Memory B cell (primary cell): ENCODE results near the gene PSPH.

ENCODE experiments used
- ATAC-seq: fragments of 150-1000 bp; cut with Tn5 transposase; 2 replicates; pipeline ENCODE4 v1.10.0; 2021; ENCODE audit warnings: low read depth, mild to moderate bottlenecking, moderate library complexity
- DNase-seq, 2 donors: peaks; one replicate each; pipeline ENCODE4 v3.0.0; 2022; ENCODE audit warnings: low spot score in 2 of 2
- H3K27ac Mint-ChIP-seq: one replicate; pipeline ENCODE4 v1.8.0; 2022; ENCODE audit warnings: mild to moderate bottlenecking, moderate library complexity, mixed read lengths
- H3K27me3 Mint-ChIP-seq: one replicate; pipeline ENCODE4 v1.8.0; 2022; ENCODE audit warnings: mixed read lengths
- H3K36me3 Mint-ChIP-seq: one replicate; pipeline ENCODE4 v1.8.0; 2022; ENCODE audit warnings: mild to moderate bottlenecking, mixed read lengths
- H3K4me1 Mint-ChIP-seq: one replicate; pipeline ENCODE4 v1.8.0; 2022; ENCODE audit warnings: mixed read lengths
- H3K4me3 Mint-ChIP-seq: one replicate; pipeline ENCODE4 v1.8.0; 2022; ENCODE audit warnings: mild to moderate bottlenecking, moderate library complexity, mixed read lengths
- H3K9me3 Mint-ChIP-seq: one replicate; pipeline ENCODE4 v1.8.0; 2022; ENCODE audit warnings: mixed read lengths

Gene PSPH

GRCh38 chr7:56007167-56007652 is 44.0 kb downstream of the PSPH start:
- no peaks in the 10 kb centered on the region for H3K9me3 Mint-ChIP-seq
- H3K4me3 Mint-ChIP-seq, result no peak overlapping the region
- ATAC-seq, result no peak
- no peaks in the 10 kb centered on the region for H3K27me3 Mint-ChIP-seq
- peaks cover 2% of the 10 kb centered on the region for H3K4me1 Mint-ChIP-seq
- no peak overlapping the region for H3K27ac Mint-ChIP-seq
- no peaks in the 10 kb centered on the region for H3K36me3 Mint-ChIP-seq
- DNase-seq, result no peak

- Mint-ChIP-seq H3K36me3 (peaks cover 5% of the 10 kb centered on the region), H3K27me3 (no peaks in the 10 kb centered on the region), H3K4me1 (peaks cover 2% of the 10 kb centered on the region), H3K9me3 (no peaks in the 10 kb centered on the region), H3K27ac (no peak overlapping the region), H3K4me3 (no peak overlapping the region)
- no peak for DNase-seq
- no peak for ATAC-seq
These were observed 47.5 kb downstream of the PSPH start for GRCh38 chr7:56003749-56004148.

- ATAC-seq, result no peak
- Mint-ChIP-seq H3K9me3 (no peaks in the 10 kb centered on the region), H3K27me3 (no peaks in the 10 kb centered on the region), H3K4me1 (no peaks in the 10 kb centered on the region), H3K27ac (no peak overlapping the region), H3K4me3 (no peak overlapping the region), H3K36me3 (peaks cover 24% of the 10 kb centered on the region)
- no peak for DNase-seq
These were observed 54.3 kb downstream of the PSPH start for GRCh38 chr7:55996856-55997500.

GRCh38 chr7:55992346-55992745 is 58.9 kb downstream of the PSPH start:
- Mint-ChIP-seq H3K36me3 (peaks cover 34% of the 10 kb centered on the region), H3K4me3 (no peak overlapping the region), H3K9me3 (no peaks in the 10 kb centered on the region), H3K27ac (no peak overlapping the region), H3K27me3 (no peaks in the 10 kb centered on the region), H3K4me1 (no peaks in the 10 kb centered on the region)
- ATAC-seq (no peak), DNase-seq (no peak)

DNA sequence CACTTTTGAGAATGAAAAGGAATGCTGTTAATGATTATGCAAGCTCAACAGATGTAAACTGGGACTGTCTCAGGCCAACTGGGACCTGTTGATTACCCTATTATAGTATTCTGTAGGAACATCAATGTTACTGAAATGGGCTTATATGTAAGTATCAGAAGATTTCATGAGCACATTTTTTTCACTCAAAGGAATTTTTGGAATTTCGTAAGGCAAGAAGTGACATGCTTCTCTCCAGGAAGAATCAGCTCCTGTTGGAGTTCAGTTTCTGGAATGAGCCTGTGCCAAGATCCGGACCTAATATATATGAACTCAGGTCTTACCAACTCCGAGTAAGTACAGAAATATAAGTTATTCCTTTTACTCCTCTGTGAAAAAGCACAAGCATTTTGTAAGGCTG is 67.7 kb downstream of the PSPH start:
- Mint-ChIP-seq H3K9me3 (no peaks in the 10 kb centered on the region), H3K27me3 (no peaks in the 10 kb centered on the region), H3K27ac (no peak overlapping the region), H3K4me1 (no peaks in the 10 kb centered on the region), H3K4me3 (no peak overlapping the region), H3K36me3 (peaks cover 32% of the 10 kb centered on the region)
- ATAC-seq (no peak), DNase-seq (no peak)

- Mint-ChIP-seq H3K36me3 (peaks cover 31% of the 10 kb centered on the region), H3K4me3 (no peak overlapping the region), H3K27ac (no peak overlapping the region), H3K4me1 (peaks cover 4% of the 10 kb centered on the region), H3K27me3 (no peaks in the 10 kb centered on the region), H3K9me3 (no peaks in the 10 kb centered on the region)
- DNase-seq (no peak), ATAC-seq (no peak)
These were observed 71.0 kb downstream of the PSPH start for GRCh38 chr7:55980266-55980665.

- H3K27ac Mint-ChIP-seq, result no peak overlapping the region
- no peak for ATAC-seq
- no peaks in the 10 kb centered on the region for H3K9me3 Mint-ChIP-seq
- no peak overlapping the region for H3K4me3 Mint-ChIP-seq
- H3K27me3 Mint-ChIP-seq, result no peaks in the 10 kb centered on the region
- peaks cover 5% of the 10 kb centered on the region for H3K4me1 Mint-ChIP-seq
- H3K36me3 Mint-ChIP-seq, result peaks cover 29% of the 10 kb centered on the region
- DNase-seq, result no peak
These were observed 73.4 kb downstream of the PSPH start for GRCh38 chr7:55977831-55978230.

DNA sequence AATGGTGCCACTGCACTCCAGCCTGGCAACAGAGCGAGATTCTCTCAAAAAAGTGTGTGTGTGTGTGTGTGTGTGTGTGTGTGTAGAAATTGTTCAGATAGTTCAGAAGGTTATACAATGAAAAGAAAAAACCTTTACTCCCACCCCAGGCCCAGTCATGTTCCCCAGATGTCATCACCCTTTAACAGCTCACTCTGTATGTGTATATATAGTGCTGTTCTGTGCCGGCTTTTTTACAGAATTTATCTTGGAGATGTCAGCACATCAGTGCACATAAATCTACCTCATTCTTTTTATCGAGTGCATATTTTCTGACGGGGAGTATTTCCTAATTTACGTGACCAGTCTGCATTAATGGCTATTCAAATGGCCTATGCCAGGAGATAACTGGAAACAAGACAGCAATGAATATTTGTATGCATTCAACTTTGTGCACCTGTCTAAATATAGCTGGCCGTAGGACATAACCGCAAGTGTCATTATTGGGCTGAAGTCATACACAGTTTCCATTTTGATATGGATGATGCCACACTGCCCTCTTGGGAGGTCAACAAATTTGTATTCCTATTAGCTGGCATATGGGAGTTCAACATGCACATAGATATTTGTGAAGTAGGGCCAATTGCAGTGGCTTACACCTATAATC is 75.1 kb downstream of the PSPH start:
- Mint-ChIP-seq H3K9me3 (no peaks in the 10 kb centered on the region), H3K4me1 (peaks cover 5% of the 10 kb centered on the region), H3K27ac (peak overlapping the region; percentile 11), H3K4me3 (no peak overlapping the region), H3K36me3 (peaks cover 27% of the 10 kb centered on the region), H3K27me3 (no peaks in the 10 kb centered on the region)
- no peak for ATAC-seq
- no peak for DNase-seq

DNA sequence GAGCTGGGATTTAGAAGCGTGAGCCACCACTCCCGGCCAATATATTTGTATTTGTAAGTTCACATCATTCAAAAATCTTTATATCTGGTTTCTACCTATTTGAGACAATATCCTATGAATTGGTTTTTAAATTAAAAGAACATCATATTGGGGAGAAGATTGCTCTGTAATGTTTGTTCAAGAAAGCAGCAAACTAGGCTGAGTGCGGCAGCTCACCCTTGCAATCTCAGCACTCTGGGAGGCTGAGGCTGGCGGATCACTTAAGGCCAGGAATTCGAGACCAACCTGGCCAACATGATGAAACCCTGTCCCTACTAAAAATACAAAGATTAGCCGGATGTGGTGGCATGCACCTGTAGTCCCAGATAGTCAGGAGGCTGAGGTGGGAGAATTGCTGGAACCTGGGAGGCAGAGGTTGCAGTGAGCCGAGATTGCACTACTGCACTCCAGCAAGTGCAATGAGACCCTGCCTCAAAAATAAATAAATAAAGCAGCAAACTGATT is 77.4 kb downstream of the PSPH start:
- no peak for ATAC-seq
- H3K36me3 Mint-ChIP-seq, result peaks cover 19% of the 10 kb centered on the region
- H3K27ac Mint-ChIP-seq, result no peak overlapping the region
- no peaks in the 10 kb centered on the region for H3K9me3 Mint-ChIP-seq
- DNase-seq, result no peak
- no peak overlapping the region for H3K4me3 Mint-ChIP-seq
- H3K4me1 Mint-ChIP-seq, result peaks cover 19% of the 10 kb centered on the region
- no peaks in the 10 kb centered on the region for H3K27me3 Mint-ChIP-seq

GRCh38 chr7:55970978-55971377 is 80.3 kb downstream of the PSPH start:
- peaks cover 25% of the 10 kb centered on the region for H3K4me1 Mint-ChIP-seq
- H3K27me3 Mint-ChIP-seq, result no peaks in the 10 kb centered on the region

GRCh38 chr7:55970561-55970960 is 80.7 kb downstream of the PSPH start:
- ATAC-seq (no peak), DNase-seq (no peak)
- Mint-ChIP-seq H3K36me3 (peaks cover 15% of the 10 kb centered on the region), H3K27ac (no peak overlapping the region), H3K4me1 (peaks cover 29% of the 10 kb centered on the region), H3K9me3 (no peaks in the 10 kb centered on the region), H3K4me3 (no peak overlapping the region), H3K27me3 (no peaks in the 10 kb centered on the region)

More at GRCh38 chr7:55970978-55971377, 80.3 kb downstream of the PSPH start:
- ATAC-seq (no peak), DNase-seq (no peak)
- Mint-ChIP-seq H3K9me3 (no peaks in the 10 kb centered on the region), H3K4me3 (no peak overlapping the region), H3K27ac (no peak overlapping the region), H3K36me3 (peaks cover 15% of the 10 kb centered on the region)

GRCh38 chr7:55969391-55969790 is 81.9 kb downstream of the PSPH start:
- DNase-seq (no peak), ATAC-seq (no peak)
- Mint-ChIP-seq H3K4me1 (peaks cover 26% of the 10 kb centered on the region), H3K4me3 (no peak overlapping the region), H3K27me3 (no peaks in the 10 kb centered on the region), H3K27ac (no peak overlapping the region), H3K36me3 (peaks cover 15% of the 10 kb centered on the region), H3K9me3 (no peaks in the 10 kb centered on the region)

DNA sequence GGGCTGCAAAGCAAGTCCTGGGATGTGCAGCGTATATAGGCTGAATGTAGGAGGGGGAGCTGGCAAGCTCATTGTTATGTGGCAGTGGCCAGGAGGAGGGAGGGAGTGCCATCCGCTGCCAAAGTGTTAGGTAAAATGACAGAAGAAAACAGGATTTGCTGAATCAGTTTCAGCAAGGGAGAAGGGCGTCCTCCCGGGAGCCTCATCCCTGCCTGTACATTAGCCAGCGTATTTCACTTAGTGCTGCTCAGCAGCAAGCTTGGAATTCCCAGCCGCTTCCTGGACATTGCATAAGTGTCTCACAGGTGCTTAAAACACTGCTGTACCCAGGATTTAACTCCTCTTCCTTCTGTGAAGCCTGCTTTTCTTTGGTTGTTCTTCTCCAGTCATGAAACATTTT is 84.4 kb downstream of the PSPH start:
- H3K9me3 Mint-ChIP-seq, result no peaks in the 10 kb centered on the region
- no peak for DNase-seq
- H3K4me3 Mint-ChIP-seq, result no peak overlapping the region
- no peaks in the 10 kb centered on the region for H3K27me3 Mint-ChIP-seq
- H3K36me3 Mint-ChIP-seq, result peaks cover 15% of the 10 kb centered on the region
- peaks cover 35% of the 10 kb centered on the region for H3K4me1 Mint-ChIP-seq
- ATAC-seq, result no peak
- peak overlapping the region; percentile 30 for H3K27ac Mint-ChIP-seq

- peak overlapping the region; percentile 72 for H3K27ac Mint-ChIP-seq
- DNase-seq (no peak), ATAC-seq (no peak)
- H3K36me3 Mint-ChIP-seq, result peaks cover 15% of the 10 kb centered on the region
- H3K27me3 Mint-ChIP-seq, result no peaks in the 10 kb centered on the region
- peaks cover 35% of the 10 kb centered on the region for H3K4me1 Mint-ChIP-seq
- H3K9me3 Mint-ChIP-seq, result no peaks in the 10 kb centered on the region
- peak overlapping the region; percentile 32 for H3K4me3 Mint-ChIP-seq
These were observed 85.3 kb downstream of the PSPH start for GRCh38 chr7:55965805-55966421.
